HEK293 (cell line): Measurements from ENCODE around the gene NPR3.

Experiments used
- CTCF ChIP-seq: fragments of 450-650 bp; formaldehyde crosslinking; IDR thresholded peaks from 2 replicates; pipeline ENCODE4 v1.5.1; 2016; ENCODE audit warnings: missing biosample characterization, missing genetic modification characterization
- ZNF24 ChIP-seq: fragments of 450-650 bp; formaldehyde crosslinking; IDR thresholded peaks from 2 replicates; pipeline ENCODE4 v1.5.1; 2016; ENCODE audit warnings: missing biosample characterization, missing genetic modification characterization
- ZNF274 ChIP-seq, 2 experiments: fragments of 200-500 bp in 1 of 2; fragments of 450-650 bp in 1 of 2; sonication (Bioruptor generic) in 1 of 2; formaldehyde crosslinking in 1 of 2; IDR thresholded peaks; 2 replicates each; pipeline versions ENCODE4 v1.5.1 to v1.6.1; 2014 to 2016; ENCODE audit warnings: borderline replicate concordance in 1 of 2, inconsistent platforms in 1 of 2, low read length in 1 of 2, missing biosample characterization in 1 of 2, missing genetic modification characterization in 1 of 2
- ZNF391 ChIP-seq: fragments of 450-650 bp; formaldehyde crosslinking; IDR thresholded peaks from 2 replicates; pipeline ENCODE4 v1.5.1; 2016; ENCODE audit warnings: low read depth, missing biosample characterization, missing genetic modification characterization, borderline replicate concordance

DNA sequence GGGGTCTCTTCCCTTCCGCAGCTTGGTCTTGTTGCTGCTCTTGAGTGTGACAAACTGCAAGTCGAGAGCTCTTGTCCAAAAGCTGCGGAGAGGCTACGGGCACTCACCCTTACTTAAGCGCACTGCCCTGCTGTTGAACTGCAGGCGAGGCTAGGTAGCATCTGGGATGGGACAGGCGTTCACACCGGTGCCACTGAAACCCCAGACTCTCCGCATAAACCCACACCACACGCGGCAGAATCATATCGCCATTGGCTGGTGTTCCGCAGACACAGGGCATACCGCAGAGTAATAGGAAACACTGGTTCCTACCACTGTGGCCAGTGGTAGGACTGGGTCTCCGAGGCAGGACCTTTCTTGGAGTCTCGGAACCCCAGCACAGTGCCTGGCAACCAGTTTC lies 2.2 kb upstream of the NPR3 start:
- TF ChIP-seq ZNF391 (tag by site-specific recombination) = no peak
- no peak for TF ChIP-seq ZNF274 (IDR thresholded peaks at IDR 0.05; ENCODE audit: low read length)
- TF ChIP-seq ZNF274 (tag by site-specific recombination; IDR thresholded peaks at IDR 0.05; ENCODE audit: borderline replicate concordance) = no peak
- no peak for TF ChIP-seq CTCF
- TF ChIP-seq ZNF24 (tag by site-specific recombination) = no peak
